HFFc6 (cell line): ENCODE results near the gene PRM1. TPM values are rescaled to one million over a fixed set of nuclear protein-coding genes. Genes with fewer than 3 reads are reported as not detected.

Source experiments
- DNase-seq: peaks from one replicate; pipeline ENCODE4 v3.0.0-alpha.2; 2018
- H3K27ac Mint-ChIP-seq: 2 replicates; pipeline ENCODE4 v1.8.0; 2020; ENCODE audit warnings: mild to moderate bottlenecking, mixed read lengths
- H3K27me3 Mint-ChIP-seq: 2 replicates; pipeline ENCODE4 v1.8.0; 2021; ENCODE audit warnings: mild to moderate bottlenecking, moderate library complexity, mixed read lengths; ENCODE audit not compliant: insufficient read depth
- H3K36me3 Mint-ChIP-seq: 2 replicates; pipeline ENCODE4 v1.8.0; 2021; ENCODE audit warnings: low read depth, mixed read lengths
- H3K4me1 Mint-ChIP-seq: 2 replicates; pipeline ENCODE4 v1.8.0; 2020; ENCODE audit warnings: low read depth, mixed read lengths
- H3K4me3 Mint-ChIP-seq: 2 replicates; pipeline ENCODE4 v1.8.0; 2020; ENCODE audit warnings: mild to moderate bottlenecking, moderate library complexity, mixed read lengths
- H3K9me3 Mint-ChIP-seq: 2 replicates; pipeline ENCODE4 v1.8.0; 2020; ENCODE audit warnings: mild to moderate bottlenecking, mixed read lengths
- CTCF ChIP-seq: fragments of 200-600 bp; sonication (generic); IDR thresholded peaks from 2 replicates; pipeline ENCODE4 v1.5.0; 2021; ENCODE audit warnings: antibody characterized with exemption, mild to moderate bottlenecking
- total RNA-seq, 6 experiments: library from RNA; stranded (reverse); fragmentation: NEBNext Ultra II Directional; extraction: Animal tissue kit (Norgen Biotek cat#: 25700); gene quantifications; 2 replicates in 1 of 6; 3 replicates in 5 of 6; pipeline ENCODE4 v1.2.3, GENCODE V29; 2021

Gene PRM1
- total RNA-seq, 6 experiments from 2014 or later, result not detected

GRCh38 chr16:11242658-11243057 is 38.5 kb downstream of the PRM1 start:
- no peak for DNase-seq
- no peak for TF ChIP-seq CTCF
- Mint-ChIP-seq H3K27ac (no peak overlapping the region), H3K4me3 (no peak overlapping the region), H3K36me3 (no peaks in the 10 kb centered on the region), H3K9me3 (no peaks in the 10 kb centered on the region), H3K27me3 (peaks cover 2% of the 10 kb centered on the region; the same call in 1 of the 2 replicates), H3K4me1 (0 out of 2 replicates have a peak, but pooled peaks cover 5% of the 10 kb centered on the region)

DNA sequence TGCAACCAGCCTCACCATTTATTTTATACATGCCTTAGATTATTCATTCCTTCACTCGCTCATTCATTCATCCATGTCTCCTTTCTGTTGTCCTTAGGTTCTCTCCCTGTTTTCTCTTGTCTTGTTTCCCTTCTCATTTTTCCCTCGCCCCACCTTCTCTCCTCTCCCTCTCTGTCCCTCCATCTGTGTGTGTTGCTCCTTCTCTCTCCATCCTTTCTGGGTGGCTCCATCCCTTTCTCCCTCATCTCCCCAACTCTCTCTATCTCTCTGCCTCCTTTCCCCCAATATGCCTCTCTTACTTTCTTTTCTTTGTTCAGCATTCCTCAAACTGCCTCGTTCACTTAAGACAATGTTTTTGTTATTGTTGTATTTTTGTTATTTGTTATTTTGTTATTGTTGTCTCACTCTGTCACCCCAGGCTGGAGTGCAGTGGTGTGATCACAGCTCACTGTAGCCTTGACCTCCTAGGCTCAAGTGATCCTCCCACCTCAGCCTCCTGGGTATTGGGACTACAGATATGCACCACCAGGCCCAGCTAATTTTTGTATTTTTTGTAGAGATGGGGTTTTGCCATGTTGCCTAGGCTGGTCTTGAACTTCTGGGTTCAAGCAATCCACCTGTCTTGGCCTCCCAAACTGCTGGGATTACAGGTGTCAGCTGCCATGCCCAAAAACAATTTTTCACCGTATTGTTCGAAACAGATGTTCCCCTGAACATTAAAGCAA is 39.5 kb downstream of the PRM1 start:
- Mint-ChIP-seq H3K4me3 (no peak overlapping the region), H3K9me3 (no peaks in the 10 kb centered on the region), H3K27ac (no peak overlapping the region), H3K36me3 (no peaks in the 10 kb centered on the region), H3K4me1 (0 out of 2 replicates have a peak, but pooled peaks cover 5% of the 10 kb centered on the region), H3K27me3 (peaks cover 2% of the 10 kb centered on the region; the same call in 1 of the 2 replicates)
- TF ChIP-seq CTCF, result no peak
- DNase-seq, result no peak

DNA sequence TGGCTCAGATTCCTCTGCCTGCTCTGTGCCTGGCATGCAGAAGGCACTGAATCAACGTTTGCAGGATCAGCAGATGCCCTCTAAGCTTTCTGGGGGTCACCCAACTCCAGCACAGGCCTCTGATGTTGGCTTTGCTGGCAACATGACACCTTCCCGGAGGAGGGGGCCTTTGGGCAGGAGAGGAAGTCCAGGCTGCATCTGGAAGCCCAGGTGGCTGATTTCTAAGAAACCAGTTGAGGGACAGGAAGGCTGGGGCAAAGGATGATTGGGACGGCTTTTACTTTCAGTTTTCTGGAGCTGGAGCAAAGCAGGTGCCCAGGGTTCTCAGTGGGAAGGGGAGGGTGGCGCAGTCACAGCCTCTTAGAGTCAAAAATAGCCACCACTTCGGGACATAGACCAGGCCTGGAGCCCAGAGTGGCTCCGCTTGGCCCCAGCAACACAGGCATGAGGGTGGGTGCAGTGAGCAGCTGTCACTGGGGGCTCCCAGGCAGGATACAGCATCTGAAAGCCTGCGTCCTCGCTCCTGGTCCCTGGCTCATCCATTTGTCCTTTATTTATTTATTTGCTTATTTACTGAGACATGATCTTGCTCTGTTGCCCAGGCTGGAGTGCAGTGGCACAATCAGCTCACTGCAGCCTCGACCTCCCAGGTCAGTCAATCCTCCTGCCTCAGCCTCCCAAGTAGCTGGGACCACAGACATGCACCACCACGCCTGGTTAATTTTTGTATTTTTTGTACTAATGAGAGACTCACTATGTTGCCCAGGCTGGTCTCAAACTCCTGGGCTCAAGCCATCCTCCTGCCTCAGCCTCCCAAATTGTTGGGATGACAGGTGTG is 40.3 kb downstream of the PRM1 start:
- Mint-ChIP-seq H3K27me3 (peaks cover 2% of the 10 kb centered on the region; the same call in 1 of the 2 replicates), H3K36me3 (no peaks in the 10 kb centered on the region), H3K27ac (no peak overlapping the region), H3K4me1 (0 out of 2 replicates have a peak, but pooled peaks cover 5% of the 10 kb centered on the region), H3K4me3 (no peak overlapping the region), H3K9me3 (no peaks in the 10 kb centered on the region)
- TF ChIP-seq CTCF, result no peak
- DNase-seq, result no peak

GRCh38 chr16:11239644-11240632 is 41.2 kb downstream of the PRM1 start:
- Mint-ChIP-seq H3K36me3 (no peaks in the 10 kb centered on the region), H3K9me3 (no peaks in the 10 kb centered on the region), H3K4me3 (no peak overlapping the region), H3K27me3 (peaks cover 2% of the 10 kb centered on the region; the same call in 1 of the 2 replicates), H3K4me1 (peaks cover 8% of the 10 kb centered on the region), H3K27ac (no peak overlapping the region)
- no peak for TF ChIP-seq CTCF
- DNase-seq, result no peak
